22Rv1 (cell line): ENCODE data around the gene PUS1.

Experiments
- H3K27ac ChIP-seq: fragments of 450-650 bp; 2 replicates; pipeline ENCODE4 v1.5.1; 2017
- CTCF ChIP-seq: fragments of 450-650 bp; IDR thresholded peaks from 2 replicates; pipeline ENCODE4 v1.5.1; 2017; ENCODE audit warnings: mild to moderate bottlenecking
- ZFX ChIP-seq: fragments of 450-650 bp; IDR thresholded peaks from 2 replicates; pipeline ENCODE4 v1.6.1; 2017; ENCODE audit warnings: antibody characterized with exemption, borderline replicate concordance

The PUS1 gene

GRCh38 chr12:131911028-131911650, 17.9 kb upstream of the PUS1 start:
- no peak overlapping the region for H3K27ac ChIP-seq
- TF ChIP-seq CTCF (no peak), ZFX (no peak)

- TF ChIP-seq CTCF (no peak), ZFX (no peak)
- no peak overlapping the region for H3K27ac ChIP-seq
Measured at GRCh38 chr12:131911851-131912477, 17.1 kb upstream of the PUS1 start.

- no peak overlapping the region for H3K27ac ChIP-seq
- TF ChIP-seq CTCF (no peak), ZFX (no peak)
Measured at GRCh38 chr12:131912518-131913274, 16.4 kb upstream of the PUS1 start.

GRCh38 chr12:131913666-131914065, 15.4 kb upstream of the PUS1 start:
- H3K27ac ChIP-seq, result no peak overlapping the region
- TF ChIP-seq ZFX (no peak), CTCF (no peak)

GRCh38 chr12:131914179-131914702, 14.8 kb upstream of the PUS1 start:
- H3K27ac ChIP-seq, result no peak overlapping the region
- TF ChIP-seq ZFX (no peak), CTCF (no peak)

GRCh38 chr12:131915000-131915689, 13.9 kb upstream of the PUS1 start:
- H3K27ac ChIP-seq, result no peak overlapping the region
- TF ChIP-seq ZFX, result no peak
- no peak for TF ChIP-seq CTCF
